Left lung (tissue), 10 donors: ENCODE measurements around the gene CACUL1. TPM values are rescaled to one million over a fixed set of nuclear protein-coding genes. Genes with fewer than 3 reads are reported as not detected.

Source experiments
- ATAC-seq: fragments of 200-7000 bp; cut with Tn5 transposase; one replicate; pipeline ENCODE4 v1.9.1; 2020; ENCODE audit warnings: moderate library complexity
- DNase-seq, 4 donors: peaks; one replicate each; pipeline ENCODE4 v3.0.0-alpha.2; 2013 to 2020
- H3K27ac ChIP-seq, 2 donors: fragments of 200-600 bp; sonication (generic) in 1 of 2; one replicate each; pipeline versions ENCODE4 v1.5.0 to v1.8.0; 2020 to 2021
- H3K27me3 ChIP-seq, 2 donors: fragments of 200-600 bp; sonication (generic) in 1 of 2; one replicate each; pipeline versions ENCODE4 v1.5.0 to v1.8.0; 2020 to 2021
- H3K36me3 ChIP-seq, 2 donors: fragments of 200-600 bp; sonication (generic) in 1 of 2; one replicate each; pipeline versions ENCODE4 v1.5.0 to v1.8.0; 2020 to 2021
- H3K4me1 ChIP-seq, 2 donors: fragments of 200-600 bp; one replicate each; pipeline ENCODE4 v1.8.0; 2021
- H3K4me3 ChIP-seq, 2 donors: fragments of 200-600 bp; sonication (generic) in 1 of 2; one replicate each; pipeline versions ENCODE4 v1.5.0 to v1.8.0; 2020 to 2021; ENCODE audit warnings: mild to moderate bottlenecking in 1 of 2
- H3K9me3 ChIP-seq, 2 donors: fragments of 200-600 bp; sonication (generic) in 1 of 2; one replicate each; pipeline versions ENCODE4 v1.5.0 to v1.8.0; 2020 to 2021
- intact Hi-C, 2 donors: fragments of 100-400 bp; cut with DNase I; formaldehyde crosslinking; loops; one replicate each; pipeline versions ENCODE4 v1.11.2 to v1.14.2; 2022
- polyA plus RNA-seq, 6 donors: library from polyadenylated mRNA; unstranded; fragments of 120-200 nt; gene quantifications; one replicate each; pipeline ENCODE4 v1.2.1, GENCODE V29; 2013; ENCODE audit not compliant: insufficient read length in 6 of 6
- total RNA-seq, 2 donors: library from RNA; stranded (reverse); fragmentation: NEBNext Ultra II Directional; extraction: Animal tissue kit (Norgen Biotek cat#: 25700); gene quantifications; one replicate each; pipeline ENCODE4 v1.2.1, GENCODE V29; 2021
- TF ChIP-seq, protein P1 (sequence below), 2 donors: fragments of 200-600 bp; sonication (generic) in 1 of 2; IDR thresholded peaks; one replicate each; pipeline versions ENCODE4 v1.5.0 to v1.8.0; 2021; ENCODE audit warnings: antibody characterized with exemption in 2 of 2
- donor health status: DM: no; HTN: yes; CAD: no.
- donor health status: DM: no; HTN: no; CAD: no.

Gene CACUL1
- total and polyA plus RNA-seq, 8 donors = 35.1 to 46.1 (median 37.3) TPM

DNA sequence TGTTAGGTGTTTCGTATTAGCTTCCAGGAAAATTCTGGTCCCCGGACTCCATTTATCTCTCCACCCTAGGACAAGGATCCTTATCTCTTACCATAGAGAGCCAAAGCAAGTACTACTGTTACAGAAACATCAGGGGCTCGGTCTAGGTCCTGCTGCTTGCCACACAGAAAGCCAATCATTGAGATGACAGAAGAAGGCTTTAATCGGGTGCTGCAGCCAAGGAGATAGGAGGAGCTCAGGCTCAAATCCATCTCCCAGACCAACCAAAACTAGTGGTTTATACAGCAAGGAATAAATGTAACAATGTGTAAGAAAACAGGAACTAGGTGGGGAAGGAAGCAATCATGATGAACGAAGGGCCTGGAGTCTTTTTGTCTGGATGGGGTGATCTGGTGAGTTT is 22.2 kb upstream of the CACUL1 start:
- Histone ChIP-seq H3K27me3 (no peaks in the 10 kb centered on the region), H3K27ac (no peak overlapping the region), H3K36me3 (no peaks in the 10 kb centered on the region), H3K4me1 (no peaks in the 10 kb centered on the region), H3K9me3 (peaks cover 0 to 2% of the 10 kb centered on the region in 2 donors), H3K4me3 (no peak overlapping the region)
- no peak for DNase-seq
- ATAC-seq = no peak
- intact Hi-C loops = no loop called here
- TF ChIP-seq, protein P1, sequence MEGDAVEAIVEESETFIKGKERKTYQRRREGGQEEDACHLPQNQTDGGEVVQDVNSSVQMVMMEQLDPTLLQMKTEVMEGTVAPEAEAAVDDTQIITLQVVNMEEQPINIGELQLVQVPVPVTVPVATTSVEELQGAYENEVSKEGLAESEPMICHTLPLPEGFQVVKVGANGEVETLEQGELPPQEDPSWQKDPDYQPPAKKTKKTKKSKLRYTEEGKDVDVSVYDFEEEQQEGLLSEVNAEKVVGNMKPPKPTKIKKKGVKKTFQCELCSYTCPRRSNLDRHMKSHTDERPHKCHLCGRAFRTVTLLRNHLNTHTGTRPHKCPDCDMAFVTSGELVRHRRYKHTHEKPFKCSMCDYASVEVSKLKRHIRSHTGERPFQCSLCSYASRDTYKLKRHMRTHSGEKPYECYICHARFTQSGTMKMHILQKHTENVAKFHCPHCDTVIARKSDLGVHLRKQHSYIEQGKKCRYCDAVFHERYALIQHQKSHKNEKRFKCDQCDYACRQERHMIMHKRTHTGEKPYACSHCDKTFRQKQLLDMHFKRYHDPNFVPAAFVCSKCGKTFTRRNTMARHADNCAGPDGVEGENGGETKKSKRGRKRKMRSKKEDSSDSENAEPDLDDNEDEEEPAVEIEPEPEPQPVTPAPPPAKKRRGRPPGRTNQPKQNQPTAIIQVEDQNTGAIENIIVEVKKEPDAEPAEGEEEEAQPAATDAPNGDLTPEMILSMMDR (IDR thresholded peaks at IDR 0.05) = no peak

DNA sequence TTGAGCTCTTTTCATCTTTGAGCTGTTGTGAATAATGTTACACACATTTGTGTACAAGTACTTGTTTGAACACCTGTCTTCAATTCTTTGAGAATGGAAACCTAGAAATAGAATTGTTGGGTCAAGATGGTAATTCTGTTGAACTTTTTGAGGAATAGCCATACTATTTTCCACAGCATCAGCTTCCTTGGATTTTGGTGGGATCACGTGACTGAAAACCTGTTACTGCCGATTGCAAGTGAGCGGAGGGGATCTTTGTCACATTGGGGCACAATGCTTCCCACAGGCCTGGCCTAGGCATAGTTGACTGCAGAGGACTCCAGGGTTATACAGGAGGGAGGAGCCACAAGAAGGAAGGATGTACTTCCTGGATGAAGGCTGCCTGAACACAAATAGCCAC is 21.3 kb upstream of the CACUL1 start:
- H3K27me3 ChIP-seq = no peaks in the 10 kb centered on the region
- ATAC-seq (no peak), DNase-seq (no peak)
- H3K27ac ChIP-seq = no peak overlapping the region
- intact Hi-C loops = no loop called here
- H3K9me3 ChIP-seq = peaks cover 0 to 2% of the 10 kb centered on the region in 2 donors
- TF ChIP-seq, protein P1 (IDR thresholded peaks at IDR 0.05) = no peak
- no peaks in the 10 kb centered on the region for H3K4me1 ChIP-seq
- H3K4me3 ChIP-seq = no peak overlapping the region
- H3K36me3 ChIP-seq = no peaks in the 10 kb centered on the region

DNA sequence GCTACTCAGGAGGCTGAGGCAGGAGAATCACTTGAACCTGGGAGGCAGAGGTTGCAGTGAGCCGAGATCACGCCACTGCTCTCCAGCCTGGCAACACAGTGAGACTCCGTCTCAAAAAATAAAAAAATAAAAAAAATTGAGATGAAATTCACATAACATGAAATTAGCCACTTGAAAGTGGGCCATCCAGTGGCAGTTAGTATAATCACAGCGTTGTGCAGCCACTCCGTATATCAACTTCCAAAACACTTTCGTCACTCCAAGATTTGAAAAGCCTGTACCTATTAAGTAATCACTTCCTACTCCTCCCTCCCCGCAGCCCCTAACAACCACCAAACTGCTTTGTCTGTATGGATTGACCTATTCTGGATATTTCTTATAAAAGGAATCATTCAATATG is 20.7 kb upstream of the CACUL1 start:
- H3K9me3 ChIP-seq = peaks cover 0 to 2% of the 10 kb centered on the region in 2 donors
- TF ChIP-seq, protein P1 (IDR thresholded peaks at IDR 0.05) = no peak
- DNase-seq (no peak), ATAC-seq (no peak)
- no peaks in the 10 kb centered on the region for H3K4me1 ChIP-seq
- H3K27ac ChIP-seq = no peak overlapping the region
- no peaks in the 10 kb centered on the region for H3K36me3 ChIP-seq
- H3K4me3 ChIP-seq = no peak overlapping the region
- intact Hi-C loops = no loop called here
- no peaks in the 10 kb centered on the region for H3K27me3 ChIP-seq

DNA sequence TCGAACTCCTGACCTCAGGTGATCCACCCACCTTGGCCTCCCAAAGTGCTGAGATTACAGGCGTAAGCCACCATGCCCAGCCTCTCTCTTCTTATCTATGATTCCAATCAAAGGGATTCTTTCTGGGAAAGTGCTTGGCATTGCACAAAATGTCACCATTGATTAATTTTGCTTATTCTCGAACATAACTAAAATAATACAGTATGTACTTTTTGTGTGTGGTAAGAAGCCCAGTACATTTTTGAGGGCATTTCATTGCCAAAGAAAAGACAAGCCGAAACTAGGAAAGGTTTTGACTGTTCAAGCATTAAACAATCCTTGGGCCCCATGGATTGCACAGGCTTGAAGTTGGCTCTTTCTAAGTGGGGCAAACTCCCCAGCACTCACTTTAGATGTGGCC is 18.3 kb upstream of the CACUL1 start:
- no peaks in the 10 kb centered on the region for H3K36me3 ChIP-seq
- no peaks in the 10 kb centered on the region for H3K4me1 ChIP-seq
- no peaks in the 10 kb centered on the region for H3K27me3 ChIP-seq
- intact Hi-C loops = no loop called here
- DNase-seq (no peak), ATAC-seq (no peak)
- TF ChIP-seq, protein P1 (IDR thresholded peaks at IDR 0.05) = no peak
- no peak overlapping the region for H3K27ac ChIP-seq
- peaks cover 0 to 10% of the 10 kb centered on the region in 2 donors for H3K9me3 ChIP-seq
- H3K4me3 ChIP-seq = no peak overlapping the region

DNA sequence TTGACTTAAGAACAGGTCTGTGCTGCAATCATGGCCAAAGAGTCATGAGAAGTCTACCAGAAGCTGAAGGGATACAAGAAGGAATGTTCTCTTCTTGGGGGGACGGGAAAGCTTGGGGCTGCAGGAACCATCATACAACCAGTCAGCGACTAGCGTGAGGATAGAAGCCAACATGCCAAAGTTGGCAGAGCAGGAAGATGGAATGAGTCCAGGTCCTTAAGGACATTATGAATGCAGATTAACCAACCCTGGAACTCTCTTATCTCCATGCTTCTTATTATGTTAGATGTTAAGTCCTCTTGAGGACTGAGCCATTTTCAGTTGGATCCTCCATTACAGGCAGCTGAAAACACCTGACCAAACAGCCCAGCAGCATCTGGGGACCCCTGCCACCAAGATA is 17.2 kb upstream of the CACUL1 start:
- intact Hi-C loops = no loop called here
- ATAC-seq = no peak
- TF ChIP-seq, protein P1 (IDR thresholded peaks at IDR 0.05) = no peak
- Histone ChIP-seq H3K27ac (no peak overlapping the region), H3K27me3 (no peaks in the 10 kb centered on the region), H3K9me3 (peaks cover 0 to 7% of the 10 kb centered on the region in 2 donors), H3K36me3 (no peaks in the 10 kb centered on the region), H3K4me3 (no peak overlapping the region), H3K4me1 (no peaks in the 10 kb centered on the region)
- DNase-seq = no peak
